IPS-18a (cell line): ENCODE data around the gene GAN.

Source experiments
- H3K27ac ChIP-seq: one replicate; pipeline ENCODE4 v1.5.1; 2013; ENCODE audit warnings: low read length
- H3K27me3 ChIP-seq: one replicate; pipeline ENCODE4 v1.6.1; 2013; ENCODE audit warnings: mild to moderate bottlenecking, low read length; ENCODE audit not compliant: control insufficient read depth, insufficient read depth
- H3K36me3 ChIP-seq: one replicate; pipeline ENCODE4 v1.6.1; 2013; ENCODE audit warnings: low read depth, low read length; ENCODE audit not compliant: control insufficient read depth
- H3K4me1 ChIP-seq: one replicate; pipeline ENCODE4 v1.6.1; 2013; ENCODE audit warnings: low read depth, low read length; ENCODE audit not compliant: control insufficient read depth
- H3K4me3 ChIP-seq: one replicate; pipeline ENCODE4 v1.5.1; 2013; ENCODE audit warnings: low read length
- H3K9ac ChIP-seq: one replicate; pipeline ENCODE4 v1.6.1; 2013; ENCODE audit warnings: mild to moderate bottlenecking, low read length, moderate library complexity
- H3K9me3 ChIP-seq: one replicate; pipeline ENCODE4 v1.6.1; 2013; ENCODE audit warnings: low read depth, low read length; ENCODE audit not compliant: control insufficient read depth

The GAN gene

DNA sequence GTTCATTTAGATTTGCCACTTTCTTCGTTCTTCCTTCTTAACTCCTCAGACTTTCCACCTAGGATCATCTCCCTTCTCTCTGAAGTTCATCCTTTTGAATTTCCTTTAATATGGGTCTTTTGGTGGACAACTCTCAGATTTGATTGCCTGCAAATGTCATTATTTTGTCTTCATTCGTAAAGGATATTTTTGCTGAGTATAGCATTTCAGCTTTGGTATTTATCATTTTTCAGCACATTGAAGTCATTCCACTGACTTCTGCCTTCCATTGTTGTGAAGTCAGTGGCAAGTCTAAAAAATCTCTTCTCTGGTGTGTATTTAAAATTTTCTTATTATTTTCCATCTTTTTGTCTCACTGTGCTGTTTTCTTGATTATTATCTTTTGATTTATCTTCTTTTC is 45.4 kb downstream of the GAN start:
- Histone ChIP-seq H3K9me3 (no peaks in the 10 kb centered on the region), H3K9ac (no peak overlapping the region), H3K27me3 (no peaks in the 10 kb centered on the region), H3K36me3 (peaks cover 31% of the 10 kb centered on the region), H3K4me1 (no peaks in the 10 kb centered on the region), H3K4me3 (no peak overlapping the region), H3K27ac (no peak overlapping the region)

- H3K9ac ChIP-seq = no peak overlapping the region
- no peak overlapping the region for H3K27ac ChIP-seq
- H3K4me3 ChIP-seq = no peak overlapping the region
- no peaks in the 10 kb centered on the region for H3K27me3 ChIP-seq
- no peaks in the 10 kb centered on the region for H3K4me1 ChIP-seq
- peaks cover 44% of the 10 kb centered on the region for H3K36me3 ChIP-seq
- no peaks in the 10 kb centered on the region for H3K9me3 ChIP-seq
These were observed 51.0 kb downstream of the GAN start for GRCh38 chr16:81365731-81366130.

GRCh38 chr16:81366316-81366932 is 51.7 kb downstream of the GAN start:
- H3K36me3 ChIP-seq = peaks cover 47% of the 10 kb centered on the region
- no peak overlapping the region for H3K27ac ChIP-seq
- no peaks in the 10 kb centered on the region for H3K4me1 ChIP-seq
- no peaks in the 10 kb centered on the region for H3K9me3 ChIP-seq
- H3K4me3 ChIP-seq = no peak overlapping the region
- H3K27me3 ChIP-seq = no peaks in the 10 kb centered on the region
- H3K9ac ChIP-seq = no peak overlapping the region

GRCh38 chr16:81367821-81368220 is 53.1 kb downstream of the GAN start:
- H3K9ac ChIP-seq = no peak overlapping the region
- no peaks in the 10 kb centered on the region for H3K27me3 ChIP-seq
- no peak overlapping the region for H3K27ac ChIP-seq
- no peaks in the 10 kb centered on the region for H3K4me1 ChIP-seq
- H3K9me3 ChIP-seq = no peaks in the 10 kb centered on the region
- no peak overlapping the region for H3K4me3 ChIP-seq
- peaks cover 47% of the 10 kb centered on the region for H3K36me3 ChIP-seq

GRCh38 chr16:81369888-81370504 is 55.2 kb downstream of the GAN start:
- no peak overlapping the region for H3K4me3 ChIP-seq
- H3K9ac ChIP-seq = no peak overlapping the region
- peaks cover 31% of the 10 kb centered on the region for H3K36me3 ChIP-seq
- H3K4me1 ChIP-seq = no peaks in the 10 kb centered on the region
- H3K9me3 ChIP-seq = no peaks in the 10 kb centered on the region
- H3K27ac ChIP-seq = no peak overlapping the region
- H3K27me3 ChIP-seq = no peaks in the 10 kb centered on the region

DNA sequence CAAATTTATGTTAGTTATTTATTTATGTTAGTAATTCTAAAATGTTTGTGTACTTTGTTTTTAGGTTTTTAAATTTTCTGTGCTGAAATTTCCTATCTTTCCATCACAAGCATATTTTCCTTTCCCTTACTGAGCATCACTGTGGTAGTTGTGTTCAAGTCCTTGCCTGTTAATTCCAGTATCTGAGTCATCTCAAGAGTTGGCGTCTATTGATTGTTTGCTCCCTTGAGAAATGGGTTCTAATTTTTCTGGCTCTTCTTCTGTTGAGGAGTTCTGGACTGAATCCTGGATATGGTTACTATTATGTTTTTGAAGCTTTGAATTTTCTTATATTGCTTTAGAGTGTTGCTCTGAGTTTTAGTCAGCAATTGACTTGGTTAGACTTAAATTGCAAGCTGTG is 56.3 kb downstream of the GAN start:
- H3K36me3 ChIP-seq = peaks cover 23% of the 10 kb centered on the region
- no peaks in the 10 kb centered on the region for H3K9me3 ChIP-seq

DNA sequence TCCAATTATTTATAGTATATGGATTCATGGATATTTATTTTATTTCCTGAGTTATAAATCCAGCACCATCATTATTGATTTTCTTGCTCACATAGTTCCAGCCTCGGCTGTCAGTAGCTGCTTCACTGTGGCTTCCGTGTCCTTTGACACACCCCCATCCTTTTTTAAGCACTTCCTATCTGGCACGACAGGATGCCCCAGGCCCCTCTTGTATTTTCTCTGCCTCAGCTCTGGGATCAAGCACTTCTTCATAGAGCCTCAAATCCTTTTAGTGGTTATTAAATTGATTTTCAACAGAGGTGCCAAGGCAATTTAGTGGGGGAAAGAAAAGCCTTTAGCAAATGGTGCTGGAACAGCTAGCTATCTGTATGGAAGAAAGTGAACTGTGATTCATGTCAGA is 59.8 kb downstream of the GAN start:
- Histone ChIP-seq H3K9me3 (no peaks in the 10 kb centered on the region), H3K4me3 (no peak overlapping the region), H3K27ac (no peak overlapping the region), H3K36me3 (peaks cover 28% of the 10 kb centered on the region), H3K4me1 (no peaks in the 10 kb centered on the region), H3K9ac (no peak overlapping the region), H3K27me3 (no peaks in the 10 kb centered on the region)

More for the DNA sequence above, 56.3 kb downstream of the GAN start:
- H3K4me1 ChIP-seq = no peaks in the 10 kb centered on the region
- H3K4me3 ChIP-seq = no peak overlapping the region
- no peaks in the 10 kb centered on the region for H3K27me3 ChIP-seq
- no peak overlapping the region for H3K27ac ChIP-seq
- H3K9ac ChIP-seq = no peak overlapping the region

GRCh38 chr16:81376880-81377279 is 62.1 kb downstream of the GAN start:
- Histone ChIP-seq H3K27me3 (no peaks in the 10 kb centered on the region), H3K9ac (no peak overlapping the region), H3K36me3 (peaks cover 20% of the 10 kb centered on the region), H3K27ac (no peak overlapping the region), H3K4me1 (no peaks in the 10 kb centered on the region), H3K4me3 (no peak overlapping the region), H3K9me3 (no peaks in the 10 kb centered on the region)

DNA sequence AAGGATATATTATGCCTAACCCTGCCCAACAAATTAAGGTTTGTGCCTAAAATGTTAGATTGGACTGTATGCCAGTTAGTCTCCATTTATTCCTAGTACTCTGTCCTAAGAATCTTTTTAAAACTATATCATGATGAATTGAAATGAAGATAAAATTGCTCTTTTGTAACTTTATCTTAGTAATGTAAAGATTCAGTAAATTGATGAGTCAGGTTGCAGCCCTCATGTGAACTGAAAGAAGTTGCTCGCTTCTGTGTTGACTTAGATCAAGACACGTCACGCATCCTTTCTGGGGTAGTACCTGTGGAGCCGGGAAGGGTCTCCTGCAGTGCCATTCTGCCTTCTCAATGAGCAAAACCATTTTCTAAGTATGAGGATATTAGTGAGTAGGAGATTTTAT is 63.3 kb downstream of the GAN start:
- Histone ChIP-seq H3K4me1 (no peaks in the 10 kb centered on the region), H3K27ac (no peak overlapping the region), H3K27me3 (no peaks in the 10 kb centered on the region), H3K4me3 (no peak overlapping the region), H3K36me3 (peaks cover 15% of the 10 kb centered on the region), H3K9ac (no peak overlapping the region), H3K9me3 (no peaks in the 10 kb centered on the region)

DNA sequence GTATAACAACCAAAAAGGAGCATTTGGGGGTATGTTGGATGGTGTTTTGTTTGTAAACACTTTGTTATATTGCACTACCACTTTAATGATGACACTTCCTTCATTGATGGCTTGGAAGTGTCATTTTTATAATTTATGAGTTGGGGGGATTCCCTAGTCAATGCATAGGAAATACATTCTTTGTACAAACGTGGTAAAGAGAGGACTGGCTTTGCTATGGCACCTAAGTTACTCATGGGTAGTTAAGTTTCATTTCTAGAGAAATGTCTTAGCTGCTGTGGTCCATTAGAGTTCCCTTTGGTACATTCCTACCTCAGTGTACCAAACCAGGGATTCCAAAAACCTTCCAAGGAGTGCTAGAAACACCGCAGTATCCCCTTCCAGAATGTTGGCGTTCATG is 66.2 kb downstream of the GAN start:
- H3K4me3 ChIP-seq = no peak overlapping the region
- peaks cover 15% of the 10 kb centered on the region for H3K36me3 ChIP-seq
- H3K9ac ChIP-seq = no peak overlapping the region
- H3K4me1 ChIP-seq = peaks cover 10% of the 10 kb centered on the region
- H3K27ac ChIP-seq = no peak overlapping the region
- H3K27me3 ChIP-seq = no peaks in the 10 kb centered on the region
- no peaks in the 10 kb centered on the region for H3K9me3 ChIP-seq

DNA sequence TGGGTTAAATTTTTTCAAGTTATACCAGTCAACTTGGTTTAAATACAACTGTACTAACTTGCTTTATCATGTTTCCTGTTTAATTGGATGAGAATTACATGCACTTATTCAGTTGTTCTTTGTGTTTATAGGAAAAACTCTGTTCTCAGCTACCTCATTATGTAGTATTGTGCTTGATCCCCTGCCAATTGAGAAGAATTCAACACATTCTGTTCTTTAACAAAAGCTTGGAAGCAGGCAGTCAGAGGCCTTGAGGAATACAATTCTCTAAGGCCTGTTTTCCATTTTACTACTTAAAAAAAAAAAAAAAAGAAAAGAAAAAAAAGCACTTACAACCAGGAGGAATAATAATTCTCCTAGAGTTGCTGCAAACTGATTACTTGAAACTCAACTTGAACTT is 69.2 kb downstream of the GAN start:
- Histone ChIP-seq H3K27ac (no peak overlapping the region), H3K4me1 (peaks cover 10% of the 10 kb centered on the region), H3K4me3 (no peak overlapping the region), H3K9ac (no peak overlapping the region), H3K36me3 (no peaks in the 10 kb centered on the region), H3K9me3 (no peaks in the 10 kb centered on the region), H3K27me3 (no peaks in the 10 kb centered on the region)

GRCh38 chr16:81385031-81385756 is 70.4 kb downstream of the GAN start:
- Histone ChIP-seq H3K4me3 (no peak overlapping the region), H3K27me3 (no peaks in the 10 kb centered on the region), H3K27ac (no peak overlapping the region), H3K4me1 (peaks cover 10% of the 10 kb centered on the region), H3K9ac (no peak overlapping the region), H3K36me3 (no peaks in the 10 kb centered on the region), H3K9me3 (no peaks in the 10 kb centered on the region)
